Stimulated activated memory B cell treated with anti-CD40 and anti-IgM and Interleukin-4, amounts not matched to agents 10 μg/mL and 1 μg/mL and 100 μg/mL, for 72 hours (primary cell): Measurements from ENCODE around the gene FAM83B.

Experiments
- ATAC-seq: fragments of 150-1000 bp; cut with Tn5 transposase; 2 replicates; pipeline ENCODE4 v1.10.0; 2021
- H3K27ac Mint-ChIP-seq: one replicate; pipeline ENCODE4 v1.8.0; 2022; ENCODE audit warnings: mild to moderate bottlenecking, mixed read lengths
- H3K27me3 Mint-ChIP-seq: one replicate; pipeline ENCODE4 v1.8.0; 2022; ENCODE audit warnings: mixed read lengths
- H3K36me3 Mint-ChIP-seq: one replicate; pipeline ENCODE4 v1.8.0; 2022; ENCODE audit warnings: mixed read lengths
- H3K4me1 Mint-ChIP-seq: one replicate; pipeline ENCODE4 v1.8.0; 2022; ENCODE audit warnings: mixed read lengths
- H3K4me3 Mint-ChIP-seq: one replicate; pipeline ENCODE4 v1.8.0; 2022; ENCODE audit warnings: mild to moderate bottlenecking, moderate library complexity, mixed read lengths
- H3K9me3 Mint-ChIP-seq: one replicate; pipeline ENCODE4 v1.8.0; 2022; ENCODE audit warnings: mixed read lengths

The FAM83B gene

GRCh38 chr6:54846857-54847674, 495 bp downstream of the FAM83B start:
- Mint-ChIP-seq H3K4me1 (no peaks in the 10 kb centered on the region), H3K36me3 (no peaks in the 10 kb centered on the region), H3K27me3 (peaks cover 17% of the 10 kb centered on the region), H3K27ac (no peak overlapping the region), H3K9me3 (peaks cover 12% of the 10 kb centered on the region), H3K4me3 (no peak overlapping the region)
- ATAC-seq: no peak

GRCh38 chr6:54847799-54848597, 1.4 kb downstream of the FAM83B start:
- H3K4me1 Mint-ChIP-seq: no peaks in the 10 kb centered on the region
- H3K36me3 Mint-ChIP-seq: no peaks in the 10 kb centered on the region
- H3K9me3 Mint-ChIP-seq: peaks cover 12% of the 10 kb centered on the region
- H3K27ac Mint-ChIP-seq: no peak overlapping the region
- no peak overlapping the region for H3K4me3 Mint-ChIP-seq
- no peak for ATAC-seq
- peaks cover 17% of the 10 kb centered on the region for H3K27me3 Mint-ChIP-seq

GRCh38 chr6:54850114-54850513, 3.5 kb downstream of the FAM83B start:
- Mint-ChIP-seq H3K4me1 (no peaks in the 10 kb centered on the region), H3K36me3 (no peaks in the 10 kb centered on the region), H3K4me3 (no peak overlapping the region), H3K27ac (no peak overlapping the region), H3K27me3 (peaks cover 17% of the 10 kb centered on the region), H3K9me3 (peaks cover 8% of the 10 kb centered on the region)
- ATAC-seq: no peak

DNA sequence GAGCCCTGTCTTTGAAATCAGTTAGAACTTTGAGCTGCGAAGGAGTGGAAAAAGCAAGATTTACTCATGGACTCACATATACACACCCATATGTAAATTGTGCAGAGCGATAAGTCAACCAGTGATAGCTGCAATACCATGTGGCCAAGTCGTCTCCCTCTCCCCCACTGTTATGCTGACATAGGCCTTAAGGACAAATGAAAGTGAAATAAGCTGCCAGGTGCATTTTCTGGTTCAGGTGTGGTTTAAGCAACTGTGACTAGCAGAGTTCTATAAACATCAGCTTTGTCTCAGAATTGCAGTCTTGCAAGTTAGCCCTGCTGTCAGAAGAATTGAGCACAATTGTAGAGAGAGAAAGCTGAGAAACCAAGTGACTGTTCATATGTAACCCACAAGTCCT, 9.6 kb downstream of the FAM83B start:
- no peak for ATAC-seq
- Mint-ChIP-seq H3K27ac (no peak overlapping the region), H3K27me3 (no peaks in the 10 kb centered on the region), H3K4me3 (no peak overlapping the region), H3K4me1 (no peaks in the 10 kb centered on the region), H3K9me3 (peaks cover 9% of the 10 kb centered on the region), H3K36me3 (no peaks in the 10 kb centered on the region)

- no peak overlapping the region for H3K27ac Mint-ChIP-seq
- peaks cover 4% of the 10 kb centered on the region for H3K9me3 Mint-ChIP-seq
- no peak for ATAC-seq
- H3K4me3 Mint-ChIP-seq: no peak overlapping the region
- H3K36me3 Mint-ChIP-seq: no peaks in the 10 kb centered on the region
- no peaks in the 10 kb centered on the region for H3K4me1 Mint-ChIP-seq
- H3K27me3 Mint-ChIP-seq: no peaks in the 10 kb centered on the region
Observed at GRCh38 chr6:54860132-54860531, 13.6 kb downstream of the FAM83B start.

GRCh38 chr6:54860739-54861138, 14.2 kb downstream of the FAM83B start:
- ATAC-seq: no peak
- Mint-ChIP-seq H3K27ac (no peak overlapping the region), H3K36me3 (no peaks in the 10 kb centered on the region), H3K27me3 (no peaks in the 10 kb centered on the region), H3K9me3 (peaks cover 4% of the 10 kb centered on the region), H3K4me3 (no peak overlapping the region), H3K4me1 (no peaks in the 10 kb centered on the region)

DNA sequence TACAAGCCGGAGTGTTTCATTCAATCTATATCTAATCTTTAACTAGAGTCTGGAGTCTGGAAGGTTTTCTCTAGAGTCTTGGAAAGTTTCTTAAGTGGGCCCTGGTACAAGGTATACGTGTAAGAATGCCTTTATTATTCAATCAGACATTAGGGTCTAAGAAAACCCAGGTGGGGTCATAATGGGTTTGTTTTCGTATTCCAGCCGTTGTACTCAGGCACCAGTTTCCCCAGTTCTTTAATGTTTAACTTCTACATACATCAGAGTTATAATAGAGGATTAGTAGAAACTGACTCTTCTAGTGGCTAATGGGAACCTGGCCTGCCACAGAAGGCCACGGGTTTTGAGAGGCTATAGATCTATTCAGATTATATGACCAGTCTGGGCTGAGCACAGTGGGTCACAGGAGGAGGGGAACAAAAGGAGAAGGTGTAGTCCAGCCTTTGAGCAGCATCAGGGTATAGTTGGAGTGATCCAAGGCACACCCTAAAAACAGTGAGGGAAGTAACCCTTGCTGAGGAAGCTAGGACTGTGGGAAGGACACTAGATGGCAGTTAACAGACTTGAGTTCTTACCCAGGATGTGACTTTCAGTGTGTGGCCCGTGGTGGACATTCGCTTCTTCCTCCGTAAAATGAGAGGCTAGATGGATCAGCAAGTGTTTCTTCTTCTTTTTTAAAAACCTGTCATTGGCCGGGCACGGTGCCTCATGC, 15.5 kb downstream of the FAM83B start:
- Mint-ChIP-seq H3K4me1 (no peaks in the 10 kb centered on the region), H3K27ac (no peak overlapping the region), H3K36me3 (no peaks in the 10 kb centered on the region), H3K9me3 (peaks cover 4% of the 10 kb centered on the region), H3K27me3 (no peaks in the 10 kb centered on the region), H3K4me3 (no peak overlapping the region)
- no peak for ATAC-seq

- no peaks in the 10 kb centered on the region for H3K27me3 Mint-ChIP-seq
Observed at GRCh38 chr6:54864272-54864671, 17.7 kb downstream of the FAM83B start.

DNA sequence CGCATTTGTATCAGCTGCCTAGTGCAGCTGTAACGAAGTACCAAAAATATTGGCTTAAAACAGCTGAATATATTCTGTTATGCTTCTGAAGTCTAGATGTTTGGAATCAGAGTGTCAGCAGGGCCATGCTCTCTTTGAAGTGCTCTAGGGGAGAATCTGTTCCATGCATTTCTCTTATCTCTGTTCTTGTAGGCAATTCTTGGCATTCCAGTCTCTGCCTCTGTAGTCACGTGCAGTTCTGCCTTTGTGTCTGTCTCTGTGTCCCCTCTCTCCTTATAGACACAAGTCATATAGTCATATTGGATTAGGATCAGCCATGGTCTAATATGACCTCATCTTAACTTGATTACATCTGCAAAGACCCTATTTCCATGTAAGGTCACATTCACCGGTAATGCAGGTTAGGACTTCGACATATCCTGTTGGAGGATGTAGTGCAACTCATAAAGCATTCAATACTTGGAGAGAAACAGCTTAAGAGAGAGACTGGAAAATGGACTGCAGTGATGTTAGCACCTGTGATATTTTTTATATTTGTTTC, 18.6 kb downstream of the FAM83B start:
- H3K4me1 Mint-ChIP-seq: no peaks in the 10 kb centered on the region
- H3K4me3 Mint-ChIP-seq: no peak overlapping the region
- H3K36me3 Mint-ChIP-seq: no peaks in the 10 kb centered on the region
- H3K9me3 Mint-ChIP-seq: peaks cover 5% of the 10 kb centered on the region
- no peak for ATAC-seq
- no peak overlapping the region for H3K27ac Mint-ChIP-seq
- H3K27me3 Mint-ChIP-seq: no peaks in the 10 kb centered on the region

More at GRCh38 chr6:54864272-54864671, 17.7 kb downstream of the FAM83B start:
- Mint-ChIP-seq H3K9me3 (peaks cover 2% of the 10 kb centered on the region), H3K4me3 (no peak overlapping the region), H3K27ac (no peak overlapping the region), H3K36me3 (no peaks in the 10 kb centered on the region), H3K4me1 (no peaks in the 10 kb centered on the region)
- no peak for ATAC-seq

GRCh38 chr6:54868556-54868955, 22.0 kb downstream of the FAM83B start:
- Mint-ChIP-seq H3K27ac (no peak overlapping the region), H3K4me3 (no peak overlapping the region), H3K9me3 (peaks cover 5% of the 10 kb centered on the region), H3K27me3 (no peaks in the 10 kb centered on the region), H3K36me3 (no peaks in the 10 kb centered on the region), H3K4me1 (no peaks in the 10 kb centered on the region)
- no peak for ATAC-seq

- Mint-ChIP-seq H3K27ac (no peak overlapping the region), H3K27me3 (no peaks in the 10 kb centered on the region), H3K4me3 (no peak overlapping the region), H3K36me3 (no peaks in the 10 kb centered on the region), H3K9me3 (peaks cover 13% of the 10 kb centered on the region), H3K4me1 (no peaks in the 10 kb centered on the region)
- no peak for ATAC-seq
Observed at GRCh38 chr6:54873599-54873998, 27.0 kb downstream of the FAM83B start.

- Mint-ChIP-seq H3K27ac (no peak overlapping the region), H3K4me1 (no peaks in the 10 kb centered on the region), H3K9me3 (peaks cover 9% of the 10 kb centered on the region), H3K36me3 (no peaks in the 10 kb centered on the region), H3K27me3 (no peaks in the 10 kb centered on the region), H3K4me3 (no peak overlapping the region)
- ATAC-seq: no peak
Observed at GRCh38 chr6:54874349-54875048, 27.9 kb downstream of the FAM83B start.

GRCh38 chr6:54875539-54875938, 29.0 kb downstream of the FAM83B start:
- Mint-ChIP-seq H3K4me1 (no peaks in the 10 kb centered on the region), H3K27ac (no peak overlapping the region), H3K4me3 (no peak overlapping the region), H3K9me3 (peaks cover 8% of the 10 kb centered on the region), H3K36me3 (no peaks in the 10 kb centered on the region), H3K27me3 (no peaks in the 10 kb centered on the region)
- ATAC-seq: no peak

GRCh38 chr6:54876365-54876764, 29.8 kb downstream of the FAM83B start:
- ATAC-seq: no peak
- Mint-ChIP-seq H3K4me3 (no peak overlapping the region), H3K9me3 (peaks cover 8% of the 10 kb centered on the region), H3K27me3 (no peaks in the 10 kb centered on the region), H3K36me3 (no peaks in the 10 kb centered on the region), H3K27ac (no peak overlapping the region), H3K4me1 (no peaks in the 10 kb centered on the region)

GRCh38 chr6:54876871-54877270, 30.3 kb downstream of the FAM83B start:
- Mint-ChIP-seq H3K4me1 (no peaks in the 10 kb centered on the region), H3K27me3 (no peaks in the 10 kb centered on the region), H3K9me3 (peaks cover 9% of the 10 kb centered on the region), H3K4me3 (no peak overlapping the region), H3K27ac (no peak overlapping the region), H3K36me3 (no peaks in the 10 kb centered on the region)
- no peak for ATAC-seq
